Mesothelial cell of epicardium (in vitro differentiated cells): Measurements from ENCODE around the gene SAXO1. TPM values are rescaled to one million over a fixed set of nuclear protein-coding genes. Genes with fewer than 3 reads are reported as not detected.

ENCODE experiments used
- DNase-seq, 2 experiments: peaks; one replicate each; pipeline ENCODE4 v3.0.0; 2021; ENCODE audit warnings: low spot score in 2 of 2; ENCODE audit not compliant: unreplicated experiment in 2 of 2
- H3K27ac Mint-ChIP-seq: 2 replicates; pipeline ENCODE4 v1.8.0; 2021; ENCODE audit warnings: mixed read lengths
- H3K27me3 Mint-ChIP-seq: 2 replicates; pipeline ENCODE4 v1.8.0; 2021; ENCODE audit warnings: low read depth, mixed read lengths
- H3K36me3 Mint-ChIP-seq: 2 replicates; pipeline ENCODE4 v1.8.0; 2021; ENCODE audit warnings: mixed read lengths
- H3K4me1 Mint-ChIP-seq: 2 replicates; pipeline ENCODE4 v1.8.0; 2021; ENCODE audit warnings: mixed read lengths
- H3K4me3 Mint-ChIP-seq: 2 replicates; pipeline ENCODE4 v1.8.0; 2021; ENCODE audit warnings: mild to moderate bottlenecking, moderate library complexity, mixed read lengths
- H3K9me3 Mint-ChIP-seq: 2 replicates; pipeline ENCODE4 v1.8.0; 2021; ENCODE audit warnings: mixed read lengths
- total RNA-seq: library from RNA; stranded (reverse); gene quantifications from 3 replicates; pipeline ENCODE4 v1.2.1, GENCODE V29; 2021
- TF ChIP-seq, protein P1 (sequence below): fragments of 200-600 bp; sonication (generic); IDR thresholded peaks from one replicate; pipeline ENCODE4 v1.5.0; 2021; ENCODE audit warnings: antibody characterized with exemption; ENCODE audit not compliant: unreplicated experiment

SAXO1 gene, protein sequence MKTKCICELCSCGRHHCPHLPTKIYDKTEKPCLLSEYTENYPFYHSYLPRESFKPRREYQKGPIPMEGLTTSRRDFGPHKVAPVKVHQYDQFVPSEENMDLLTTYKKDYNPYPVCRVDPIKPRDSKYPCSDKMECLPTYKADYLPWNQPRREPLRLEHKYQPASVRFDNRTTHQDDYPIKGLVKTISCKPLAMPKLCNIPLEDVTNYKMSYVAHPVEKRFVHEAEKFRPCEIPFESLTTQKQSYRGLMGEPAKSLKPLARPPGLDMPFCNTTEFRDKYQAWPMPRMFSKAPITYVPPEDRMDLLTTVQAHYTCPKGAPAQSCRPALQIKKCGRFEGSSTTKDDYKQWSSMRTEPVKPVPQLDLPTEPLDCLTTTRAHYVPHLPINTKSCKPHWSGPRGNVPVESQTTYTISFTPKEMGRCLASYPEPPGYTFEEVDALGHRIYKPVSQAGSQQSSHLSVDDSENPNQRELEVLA
- 0.13 to 0.43 TPM (median 0.38 TPM) in 3 replicates for total RNA-seq

DNA sequence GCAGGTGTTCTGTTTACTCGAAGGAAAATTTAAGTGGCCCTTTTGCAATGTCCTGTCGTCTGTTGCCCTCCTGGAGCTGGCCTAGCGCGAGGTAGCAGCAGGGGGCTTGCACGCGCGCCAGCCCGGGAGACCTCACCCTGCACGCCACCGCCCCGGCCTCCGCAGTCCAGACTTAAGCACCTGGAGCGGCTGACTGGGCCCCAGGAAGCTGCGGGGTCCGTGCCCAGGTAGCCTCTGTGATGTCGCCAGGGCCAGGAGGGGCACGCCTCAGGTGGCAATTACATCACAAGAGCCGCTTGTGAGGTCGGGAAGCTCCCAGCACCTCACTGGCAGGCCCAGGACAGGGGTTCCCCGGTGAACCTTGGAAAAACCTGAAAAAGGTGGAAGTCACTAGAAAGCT lies at the start of gene SAXO1:
Gene SAXO1, minus strand, starts transcription at position 195 of the 400 bp plus-strand sequence. CDS start 301 bp downstream, outside the sequence.
- H3K27ac Mint-ChIP-seq, result no peak within 1 kb of the TSS

DNA sequence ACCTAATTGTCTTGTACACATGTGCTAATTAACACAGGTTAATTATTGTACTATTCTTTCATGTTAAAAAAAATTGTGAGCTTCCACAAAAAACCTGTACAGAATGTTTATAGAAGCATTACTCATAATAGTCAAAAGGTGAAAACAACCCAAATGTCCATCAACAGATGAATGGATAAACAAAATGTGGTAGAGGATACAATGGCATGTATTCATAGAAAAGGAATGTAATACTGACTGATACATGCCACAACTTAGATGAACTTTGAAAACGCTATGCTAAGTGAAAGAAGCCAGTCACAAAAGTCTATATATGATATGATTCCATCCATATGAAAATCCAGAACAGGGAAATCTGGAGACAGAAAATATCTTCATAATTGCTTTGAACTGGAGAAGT lies 41.8 kb upstream of the SAXO1 start:
- Mint-ChIP-seq H3K9me3 (peaks cover 3% of the 10 kb centered on the region), H3K36me3 (peaks cover 43% of the 10 kb centered on the region)

More for the DNA sequence above, at the start of gene SAXO1:
- no peak for DNase-seq
- no peak within 1 kb of the TSS for H3K4me3 Mint-ChIP-seq
- H3K9me3 Mint-ChIP-seq, result peaks cover 13% of the 10 kb centered on the region
- peaks cover 14% of the 10 kb centered on the region for H3K27me3 Mint-ChIP-seq
- TF ChIP-seq, protein P1, sequence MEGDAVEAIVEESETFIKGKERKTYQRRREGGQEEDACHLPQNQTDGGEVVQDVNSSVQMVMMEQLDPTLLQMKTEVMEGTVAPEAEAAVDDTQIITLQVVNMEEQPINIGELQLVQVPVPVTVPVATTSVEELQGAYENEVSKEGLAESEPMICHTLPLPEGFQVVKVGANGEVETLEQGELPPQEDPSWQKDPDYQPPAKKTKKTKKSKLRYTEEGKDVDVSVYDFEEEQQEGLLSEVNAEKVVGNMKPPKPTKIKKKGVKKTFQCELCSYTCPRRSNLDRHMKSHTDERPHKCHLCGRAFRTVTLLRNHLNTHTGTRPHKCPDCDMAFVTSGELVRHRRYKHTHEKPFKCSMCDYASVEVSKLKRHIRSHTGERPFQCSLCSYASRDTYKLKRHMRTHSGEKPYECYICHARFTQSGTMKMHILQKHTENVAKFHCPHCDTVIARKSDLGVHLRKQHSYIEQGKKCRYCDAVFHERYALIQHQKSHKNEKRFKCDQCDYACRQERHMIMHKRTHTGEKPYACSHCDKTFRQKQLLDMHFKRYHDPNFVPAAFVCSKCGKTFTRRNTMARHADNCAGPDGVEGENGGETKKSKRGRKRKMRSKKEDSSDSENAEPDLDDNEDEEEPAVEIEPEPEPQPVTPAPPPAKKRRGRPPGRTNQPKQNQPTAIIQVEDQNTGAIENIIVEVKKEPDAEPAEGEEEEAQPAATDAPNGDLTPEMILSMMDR, result no peak
- H3K36me3 Mint-ChIP-seq, result no peaks in the 10 kb centered on the region
- H3K4me1 Mint-ChIP-seq, result peaks cover 8% of the 10 kb centered on the region

DNA sequence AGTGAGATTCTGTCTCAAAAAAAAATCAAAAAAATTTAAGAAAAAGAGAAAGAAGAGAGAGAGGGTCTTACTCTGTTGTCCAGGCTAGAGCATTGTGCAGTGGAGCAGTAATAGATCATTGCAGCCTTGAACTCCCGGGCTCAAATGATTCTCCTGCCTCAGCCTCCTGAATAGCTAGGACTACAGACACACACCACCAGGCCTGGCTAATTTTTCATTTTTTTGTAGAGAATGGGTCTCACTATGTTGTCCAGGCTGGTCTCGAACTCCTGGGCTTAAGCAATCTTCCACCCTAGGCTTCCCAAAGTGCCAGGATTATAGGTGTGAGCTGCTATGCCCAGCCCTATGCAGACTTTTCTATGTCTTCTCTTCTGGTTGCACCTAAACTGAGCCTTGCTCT lies 41.2 kb upstream of the SAXO1 start:
- Mint-ChIP-seq H3K36me3 (peaks cover 43% of the 10 kb centered on the region), H3K9me3 (peaks cover 3% of the 10 kb centered on the region), H3K4me1 (no peaks in the 10 kb centered on the region), H3K27me3 (no peaks in the 10 kb centered on the region), H3K27ac (no peak overlapping the region), H3K4me3 (no peak overlapping the region)
- DNase-seq, result no peak
- TF ChIP-seq, protein P1, result no peak

More for the DNA sequence above, 41.8 kb upstream of the SAXO1 start:
- TF ChIP-seq, protein P1, result no peak
- Mint-ChIP-seq H3K4me1 (no peaks in the 10 kb centered on the region), H3K27ac (no peak overlapping the region), H3K4me3 (no peak overlapping the region), H3K27me3 (no peaks in the 10 kb centered on the region)
- DNase-seq, result no peak

DNA sequence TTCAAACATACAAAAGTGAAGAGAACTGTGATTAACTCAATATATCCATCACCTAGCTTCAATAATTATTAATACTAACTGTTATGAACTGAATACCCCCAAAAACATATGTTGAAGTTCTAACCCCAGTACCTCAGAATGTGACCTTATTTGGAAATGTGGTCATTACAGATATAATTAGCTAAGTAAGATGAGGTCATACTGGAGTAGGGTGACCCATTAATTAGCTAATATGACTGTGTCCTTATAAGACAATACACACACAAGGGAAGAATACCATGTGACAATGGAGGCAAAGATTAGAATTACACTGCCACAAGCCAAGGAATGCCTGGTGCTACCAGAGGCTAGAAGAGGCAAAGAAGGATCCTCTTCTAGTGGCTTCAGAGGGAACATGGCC lies 24.0 kb upstream of the SAXO1 start:
- no peak for DNase-seq
- Mint-ChIP-seq H3K27me3 (no peaks in the 10 kb centered on the region), H3K4me1 (peaks cover 4% of the 10 kb centered on the region), H3K36me3 (peaks cover 49% of the 10 kb centered on the region), H3K4me3 (no peak overlapping the region), H3K9me3 (no peaks in the 10 kb centered on the region), H3K27ac (no peak overlapping the region)
- TF ChIP-seq, protein P1, result no peak

DNA sequence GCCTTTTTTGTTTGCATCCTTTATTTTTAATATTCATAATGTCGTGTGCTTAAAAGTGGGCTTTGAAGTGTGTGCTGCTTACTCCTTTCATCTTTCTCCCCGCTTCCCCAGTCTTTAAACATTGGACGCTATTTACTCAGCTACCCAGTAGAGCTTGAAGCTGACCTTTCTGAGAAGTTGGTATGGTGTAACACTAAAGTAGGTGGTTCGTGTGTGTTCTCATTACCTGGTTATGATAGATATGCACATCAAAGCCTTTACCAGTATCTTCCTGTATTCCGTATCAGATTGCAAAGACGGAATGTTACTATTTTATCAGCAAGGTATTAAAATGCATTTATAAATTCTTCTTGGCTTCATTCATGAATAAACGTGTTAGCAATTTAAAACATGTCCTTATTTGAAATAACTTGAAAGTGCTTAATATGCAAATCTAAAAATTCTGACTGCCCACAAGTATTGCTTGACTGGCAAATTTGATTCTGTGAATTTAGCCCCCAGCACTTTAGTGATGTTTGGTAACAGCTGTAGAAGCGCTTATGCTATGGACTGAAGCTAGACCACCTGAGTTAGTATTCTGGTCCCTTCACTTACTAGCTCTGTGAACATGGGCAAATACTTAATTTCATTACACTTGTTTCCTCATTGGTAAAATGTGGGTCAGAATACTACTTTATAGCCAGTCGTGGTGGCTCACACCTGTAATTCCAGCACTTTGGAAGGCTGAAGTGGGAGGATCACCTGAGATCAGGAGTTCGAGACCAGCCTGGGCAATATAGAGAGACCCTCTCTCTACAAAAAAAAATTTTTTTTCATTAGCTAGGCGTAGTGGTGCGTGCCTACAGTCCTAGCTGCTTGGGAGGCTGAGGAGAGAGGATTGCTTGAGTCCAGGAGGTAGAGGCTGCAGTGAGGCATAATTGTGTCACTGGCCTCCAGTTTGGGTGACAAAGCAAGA lies 17.9 kb upstream of the SAXO1 start:
- peak overlapping the region; percentile 89 for H3K4me3 Mint-ChIP-seq
- TF ChIP-seq, protein P1, result no peak
- peak overlapping the region; percentile 97 for H3K27ac Mint-ChIP-seq
- DNase-seq, result no peak
- H3K36me3 Mint-ChIP-seq, result peaks cover 2% of the 10 kb centered on the region
- no peaks in the 10 kb centered on the region for H3K9me3 Mint-ChIP-seq
- H3K4me1 Mint-ChIP-seq, result peaks cover 32% of the 10 kb centered on the region
- H3K27me3 Mint-ChIP-seq, result no peaks in the 10 kb centered on the region
